Measurements from ENCODE around the gene GOLPH3.

Gene GOLPH3

DNA sequence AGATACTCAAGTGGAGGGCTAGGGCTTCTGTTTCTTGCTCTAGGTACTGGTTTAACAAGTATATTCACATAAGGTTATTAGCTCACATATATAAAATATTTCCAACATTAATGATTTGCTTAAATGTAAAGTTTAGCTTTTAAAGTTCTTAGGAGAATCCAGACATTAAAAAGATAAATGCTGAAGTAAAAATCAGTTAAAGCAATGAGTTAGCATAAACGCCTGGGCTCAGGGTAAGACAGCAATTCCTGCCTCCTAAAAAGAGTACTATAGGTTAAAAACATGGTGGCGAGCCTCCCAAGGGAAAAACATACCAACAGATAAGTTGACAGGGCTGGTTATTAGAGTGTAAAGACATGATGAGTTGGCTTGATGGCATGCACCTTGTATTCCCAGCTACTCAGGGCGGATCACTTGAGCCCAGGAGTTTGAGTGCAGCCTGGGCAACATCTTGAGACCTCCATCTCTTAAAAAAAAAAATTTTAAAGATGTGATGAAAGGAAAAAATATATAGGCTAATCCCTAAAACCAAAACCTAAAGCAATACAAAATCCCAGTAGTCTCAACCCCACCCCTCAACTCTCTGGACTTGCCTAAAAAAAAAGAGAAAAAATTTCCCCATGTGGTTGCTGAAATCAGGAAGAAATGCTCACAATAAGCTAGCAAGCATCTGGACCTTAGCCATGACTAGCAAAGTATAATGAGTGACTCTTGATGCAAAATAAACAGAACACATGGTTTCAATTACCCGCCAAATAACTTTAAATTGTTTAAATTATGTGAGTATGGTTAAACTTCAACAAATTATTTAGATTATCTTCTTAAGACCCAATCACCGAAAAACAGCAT lies 3.6 kb downstream of the GOLPH3 start:
- DNase-seq (ENCODE audit: low read depth) = no peak

DNA sequence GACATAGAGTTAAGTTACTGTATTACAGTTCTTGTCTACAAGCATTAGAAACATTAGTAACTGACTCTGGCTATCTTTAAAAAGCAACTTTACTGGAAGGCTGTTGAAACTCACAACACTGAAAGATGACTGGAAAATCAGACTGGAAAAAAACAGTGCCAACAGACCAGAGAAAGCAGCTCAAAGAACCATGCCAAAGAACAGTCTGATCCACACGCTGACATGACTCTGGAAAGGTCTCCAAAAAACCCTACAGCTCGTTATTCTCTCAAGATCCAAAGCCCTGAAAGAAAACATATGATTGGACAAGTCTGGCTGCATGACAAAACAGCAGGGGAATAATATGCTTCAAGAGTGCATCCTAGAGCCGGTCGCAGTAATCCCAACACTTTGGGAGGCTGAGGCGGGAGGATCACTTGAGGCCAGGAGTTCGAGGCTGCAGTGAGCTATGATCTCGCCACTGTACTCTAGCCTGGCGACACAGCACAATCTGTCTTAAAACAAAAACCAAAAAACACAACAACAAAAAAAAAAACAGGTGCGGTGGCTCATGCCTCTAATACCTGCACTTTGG lies 5.6 kb downstream of the GOLPH3 start:
- no peak for DNase-seq (ENCODE audit: low read depth)

DNA sequence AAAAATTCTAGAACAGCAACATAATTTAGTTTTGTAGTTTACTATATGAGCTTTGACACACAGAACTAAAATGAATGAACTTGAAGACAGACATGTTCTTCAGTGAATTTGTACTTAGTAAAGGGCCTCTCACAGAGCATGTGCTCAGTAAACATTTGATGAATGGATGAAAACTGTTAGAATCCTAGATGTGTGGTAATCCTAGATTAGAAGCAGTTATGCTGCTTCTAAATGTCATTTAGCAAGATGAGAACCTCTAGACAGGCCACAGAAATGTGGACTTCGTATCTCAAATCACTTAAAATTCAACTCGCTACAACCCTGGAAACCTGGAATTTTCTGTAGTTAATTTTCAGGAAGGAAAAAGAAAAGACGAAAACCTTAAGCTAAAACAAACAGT lies 8.5 kb downstream of the GOLPH3 start:
- DNase-seq (ENCODE audit: low read depth) = no peak

DNA sequence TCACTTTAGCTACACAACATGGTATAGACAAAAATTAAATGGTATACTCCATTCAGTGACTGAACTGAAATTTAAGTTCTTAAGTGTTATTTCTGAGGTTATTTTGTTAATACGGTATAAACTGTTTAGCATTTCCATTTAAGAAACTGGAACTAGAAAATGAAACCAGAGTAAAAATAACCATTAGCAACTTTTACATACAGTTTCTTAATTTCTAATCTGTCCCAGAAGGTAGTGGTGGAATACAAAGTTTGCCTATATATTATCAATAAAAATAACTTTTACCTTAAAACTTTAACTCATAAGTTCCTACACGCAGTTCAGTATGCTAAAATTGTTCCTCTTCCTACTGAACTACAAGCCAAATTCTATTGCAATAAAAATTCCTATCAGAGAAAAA lies 10.3 kb downstream of the GOLPH3 start:
- DNase-seq (ENCODE audit: low read depth) = no peak

DNA sequence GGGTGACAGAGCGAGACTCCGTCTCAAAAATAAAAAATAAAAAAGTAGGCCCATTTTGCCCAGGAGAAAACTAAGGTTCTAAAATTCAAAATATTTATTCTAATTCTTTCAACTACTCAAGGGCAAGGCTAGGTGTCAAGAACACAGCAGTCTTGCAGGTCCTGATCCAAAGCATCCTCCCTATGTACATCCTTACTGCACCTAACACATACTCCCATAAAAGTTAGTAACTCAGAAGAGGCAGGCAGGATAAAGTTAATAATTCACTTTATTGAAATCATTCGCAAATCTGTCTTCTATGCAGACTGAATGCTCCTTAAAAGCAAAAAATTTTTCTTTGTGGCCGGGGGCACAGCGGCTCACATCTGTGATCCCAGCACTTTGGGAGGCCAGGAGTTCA lies 11.1 kb downstream of the GOLPH3 start:
- DNase-seq (ENCODE audit: low read depth) = no peak

DNA sequence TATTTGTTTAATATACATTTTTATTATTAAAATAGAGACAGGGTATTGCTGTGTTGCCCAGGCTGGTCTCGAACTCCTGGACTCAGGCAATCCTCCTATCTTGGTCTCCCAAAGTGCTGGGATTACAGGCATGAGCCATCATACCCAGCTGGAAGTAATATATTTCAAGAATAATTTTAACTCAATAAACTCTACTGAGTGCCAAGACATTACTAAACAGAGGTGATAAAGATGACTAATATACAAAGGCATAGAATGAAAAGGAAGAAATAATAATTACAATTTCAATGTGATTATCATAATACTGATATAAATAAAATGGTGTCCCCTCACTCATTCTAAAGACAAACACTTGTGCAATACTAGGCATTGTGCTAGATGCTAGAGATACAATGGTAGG lies 13.9 kb downstream of the GOLPH3 start:
- no peak for DNase-seq (ENCODE audit: low read depth)

DNA sequence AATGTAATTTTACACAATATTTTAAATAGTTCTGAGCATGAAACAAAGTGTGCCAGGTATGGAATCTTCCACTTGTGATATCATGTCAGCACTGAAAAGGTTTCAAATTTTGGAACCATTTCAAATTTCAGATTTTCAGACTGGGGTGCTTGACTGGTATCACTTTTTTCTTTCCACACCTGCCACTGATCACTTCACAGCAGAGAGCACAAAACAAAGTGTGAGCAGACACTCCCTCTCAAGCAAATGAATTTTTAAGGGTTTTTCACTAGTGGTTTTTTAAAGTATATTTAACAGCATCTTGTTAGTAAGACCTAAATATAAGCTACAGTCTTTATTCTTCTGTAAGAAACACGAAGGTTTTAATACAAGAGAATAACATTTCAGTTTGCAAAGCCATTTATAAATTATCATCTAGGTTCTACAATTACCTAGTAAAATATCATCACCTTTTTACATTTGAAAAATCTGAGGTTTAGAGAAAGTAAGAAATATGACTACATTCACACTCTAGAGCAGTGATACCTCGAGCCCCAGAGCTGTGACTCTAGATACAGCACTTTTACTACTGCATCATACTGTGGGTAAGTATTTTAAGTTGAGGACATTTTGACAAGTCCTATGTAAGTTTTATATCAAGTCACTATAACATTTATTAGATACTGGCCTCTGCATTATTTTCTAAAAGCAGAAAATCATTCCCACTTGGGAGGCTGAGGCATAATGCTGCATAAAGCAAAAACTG lies 14.6 kb downstream of the GOLPH3 start:
- no peak for DNase-seq (ENCODE audit: low read depth)

DNA sequence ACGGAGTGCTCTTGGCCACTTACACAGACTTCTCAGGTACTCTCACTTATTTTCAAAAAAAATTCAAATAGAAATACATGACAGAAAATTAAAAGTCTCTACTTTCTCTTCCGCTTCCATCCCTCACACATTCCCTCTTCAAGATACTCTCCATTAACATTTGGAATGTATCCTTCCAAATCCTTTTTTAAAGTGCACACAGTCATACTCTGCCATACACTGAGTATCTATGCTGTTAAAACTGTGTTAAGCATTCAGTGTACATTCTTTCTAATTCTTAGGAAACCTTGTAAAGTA lies 15.5 kb downstream of the GOLPH3 start:
- DNase-seq (ENCODE audit: low read depth) = no peak

DNA sequence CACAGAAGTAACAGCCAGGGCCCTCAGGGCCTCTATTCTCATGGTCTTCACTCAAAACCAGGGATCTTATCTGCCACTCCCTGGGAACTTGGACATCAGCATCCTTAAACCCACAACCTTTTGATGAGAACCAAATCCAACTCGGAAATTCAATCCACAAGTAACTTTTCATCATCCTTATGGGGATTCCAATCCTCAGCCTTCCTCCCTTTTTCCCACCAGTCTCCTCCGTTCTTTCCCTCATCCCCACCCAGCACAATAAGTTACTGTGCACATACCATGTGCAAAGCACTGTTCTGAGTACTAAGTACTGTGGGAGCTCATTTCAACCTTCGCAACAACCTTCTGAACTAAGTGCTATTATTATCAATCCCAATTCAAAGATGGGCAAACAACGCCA lies 17.0 kb downstream of the GOLPH3 start:
- no peak for DNase-seq (ENCODE audit: low read depth)

DNA sequence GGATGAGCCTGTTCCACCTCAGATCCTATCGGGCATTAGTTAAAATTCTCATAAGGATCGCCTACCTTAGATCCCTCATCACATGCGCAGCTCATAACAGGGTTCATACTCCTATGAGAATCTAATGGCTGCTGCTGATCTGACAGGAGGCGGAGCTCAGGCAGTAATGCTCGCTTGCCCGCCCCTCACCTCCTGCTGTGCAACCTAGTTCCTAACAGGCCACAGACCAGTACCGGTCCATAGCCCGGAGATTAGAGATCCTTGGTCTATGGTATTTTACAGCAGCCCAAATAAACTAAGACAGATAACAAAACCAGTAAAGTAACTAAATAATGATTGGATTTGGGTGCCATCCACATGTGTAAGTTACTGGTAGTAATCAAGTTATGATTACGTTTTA lies 17.5 kb downstream of the GOLPH3 start:
- no peak for DNase-seq (ENCODE audit: low read depth)

DNA sequence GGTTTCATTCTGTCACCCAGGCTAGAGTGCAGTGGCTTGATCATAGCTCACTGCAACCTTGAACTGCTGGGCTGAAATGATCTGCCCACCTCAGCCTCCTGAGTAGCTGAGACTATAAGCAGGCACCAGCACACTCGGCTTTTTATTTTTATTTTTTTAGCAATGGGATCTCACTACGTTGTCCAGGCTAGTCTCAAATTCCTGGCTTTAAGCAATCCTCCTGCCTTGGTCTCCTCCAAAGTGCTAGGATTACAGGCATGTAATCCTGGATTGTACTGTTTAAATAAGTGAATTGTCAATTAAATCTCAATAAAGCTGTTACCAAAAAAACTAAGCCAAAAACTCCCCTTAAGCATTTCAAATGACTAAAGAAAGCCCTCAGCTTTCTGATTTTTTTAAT lies 18.9 kb downstream of the GOLPH3 start:
- DNase-seq (ENCODE audit: low read depth) = no peak

DNA sequence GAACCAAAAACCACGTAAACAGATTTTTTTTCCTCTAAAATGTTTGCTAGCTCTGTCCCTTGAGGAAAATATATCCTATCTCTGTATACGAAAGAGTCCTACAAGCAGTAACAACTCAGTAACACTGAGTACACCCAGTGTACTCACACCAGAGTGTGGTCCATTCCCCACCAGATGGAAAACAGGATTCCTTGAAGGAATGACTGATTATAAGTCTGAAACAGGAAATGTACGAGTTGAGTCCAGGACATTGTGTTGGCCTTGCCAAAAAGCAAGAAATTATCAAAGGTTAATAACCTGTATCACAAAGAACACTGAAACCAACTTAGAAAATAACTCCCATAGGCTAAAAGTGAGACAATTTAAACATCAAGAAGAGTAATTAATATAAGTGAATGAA lies 20.4 kb downstream of the GOLPH3 start:
- no peak for DNase-seq (ENCODE audit: low read depth)

DNA sequence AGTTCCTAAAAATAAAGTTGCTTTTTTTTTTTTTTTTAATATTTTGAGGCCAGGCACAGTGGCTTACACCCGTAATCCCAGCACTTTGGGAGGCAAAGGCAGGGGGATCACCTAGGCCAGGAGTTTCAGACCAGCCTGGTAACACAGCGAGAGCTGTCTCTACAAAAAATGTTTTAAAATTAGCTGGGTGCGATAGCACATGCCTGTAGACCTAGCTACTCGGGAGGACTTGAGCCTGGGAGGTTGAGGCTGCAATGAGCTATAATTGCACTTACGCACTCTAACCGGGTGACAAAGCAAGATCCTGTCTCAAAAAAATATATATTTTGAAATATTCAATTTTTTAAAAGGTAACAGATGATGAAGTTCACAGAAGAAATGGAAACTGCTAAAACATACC lies 22.9 kb downstream of the GOLPH3 start:
- no peak for DNase-seq (ENCODE audit: low read depth)

DNA sequence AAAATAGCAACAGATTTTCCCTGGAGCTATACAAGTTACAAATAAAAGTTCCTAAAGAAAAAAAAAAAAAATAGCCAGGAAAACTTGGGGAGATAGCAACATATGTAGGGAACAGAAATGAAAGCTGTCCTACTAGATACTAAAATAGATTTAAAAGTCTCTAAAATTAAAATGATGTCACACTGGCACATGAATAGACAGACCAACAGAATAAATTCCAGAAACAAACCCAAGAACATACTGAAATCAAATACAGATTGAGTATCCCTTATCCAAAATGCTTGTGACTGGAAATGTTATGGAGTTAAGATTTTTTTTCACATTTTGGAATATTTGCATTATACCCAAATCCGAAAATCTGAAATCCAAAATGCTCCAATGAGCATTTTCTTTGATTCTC lies 23.8 kb downstream of the GOLPH3 start:
- DNase-seq (ENCODE audit: low read depth) = no peak

DNA sequence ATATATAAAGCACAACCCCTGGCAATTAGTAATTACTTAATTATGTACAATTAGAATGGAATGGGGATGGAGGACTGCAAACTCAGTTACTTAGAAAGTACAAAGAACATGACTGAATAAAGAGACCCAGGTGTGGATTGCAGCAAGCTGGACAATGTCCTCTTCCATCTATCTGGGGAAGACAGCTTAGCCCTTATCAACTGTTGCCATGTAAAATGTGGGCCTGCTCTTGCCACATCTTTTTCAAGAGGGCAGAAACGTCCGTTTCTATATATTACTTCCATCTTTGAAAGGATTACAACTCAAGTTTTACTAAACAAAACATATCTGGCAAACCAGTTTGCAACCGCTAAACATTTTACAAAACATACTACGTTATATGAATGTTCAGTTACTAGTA lies 26.2 kb downstream of the GOLPH3 start:
- DNase-seq (ENCODE audit: low read depth) = no peak

DNA sequence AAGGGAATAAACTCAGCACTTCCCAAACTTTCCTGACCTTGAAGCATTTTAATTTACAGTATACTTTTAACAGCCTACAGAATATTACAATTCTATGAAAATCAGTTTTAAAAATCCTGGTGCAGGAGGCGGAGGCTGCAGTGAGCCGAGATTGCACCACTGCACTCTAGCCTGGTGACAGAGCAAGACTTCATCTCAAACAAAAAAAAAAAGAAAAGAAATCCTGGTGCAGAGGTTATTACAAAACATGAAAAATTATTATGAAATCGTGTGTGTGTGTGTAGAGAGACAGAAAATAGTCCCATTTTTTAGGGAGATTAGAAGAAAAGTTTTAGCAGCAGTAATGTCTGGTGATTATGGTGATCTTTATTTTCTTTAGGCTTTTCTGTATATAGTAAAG lies 26.9 kb downstream of the GOLPH3 start:
- DNase-seq (ENCODE audit: low read depth) = no peak

DNA sequence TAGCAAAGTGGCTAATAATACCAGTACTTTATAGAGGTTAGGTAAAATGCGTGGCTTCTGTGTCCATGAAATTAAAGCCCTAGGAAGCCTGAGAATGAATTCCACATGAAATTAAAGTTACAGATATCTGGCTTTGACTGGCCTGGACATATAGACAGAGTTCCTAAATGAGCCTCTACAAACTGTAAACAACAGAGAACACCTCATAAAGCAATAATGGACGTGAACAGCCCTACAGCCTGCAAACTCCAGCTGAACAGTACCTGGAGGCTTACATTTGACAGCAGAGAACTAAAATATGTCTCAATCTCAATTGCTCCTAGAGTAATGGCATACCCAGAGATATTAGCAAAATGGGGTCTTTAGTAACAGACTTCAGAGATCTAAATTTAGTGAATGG lies 28.7 kb downstream of the GOLPH3 start:
- DNase-seq (ENCODE audit: low read depth) = no peak

DNA sequence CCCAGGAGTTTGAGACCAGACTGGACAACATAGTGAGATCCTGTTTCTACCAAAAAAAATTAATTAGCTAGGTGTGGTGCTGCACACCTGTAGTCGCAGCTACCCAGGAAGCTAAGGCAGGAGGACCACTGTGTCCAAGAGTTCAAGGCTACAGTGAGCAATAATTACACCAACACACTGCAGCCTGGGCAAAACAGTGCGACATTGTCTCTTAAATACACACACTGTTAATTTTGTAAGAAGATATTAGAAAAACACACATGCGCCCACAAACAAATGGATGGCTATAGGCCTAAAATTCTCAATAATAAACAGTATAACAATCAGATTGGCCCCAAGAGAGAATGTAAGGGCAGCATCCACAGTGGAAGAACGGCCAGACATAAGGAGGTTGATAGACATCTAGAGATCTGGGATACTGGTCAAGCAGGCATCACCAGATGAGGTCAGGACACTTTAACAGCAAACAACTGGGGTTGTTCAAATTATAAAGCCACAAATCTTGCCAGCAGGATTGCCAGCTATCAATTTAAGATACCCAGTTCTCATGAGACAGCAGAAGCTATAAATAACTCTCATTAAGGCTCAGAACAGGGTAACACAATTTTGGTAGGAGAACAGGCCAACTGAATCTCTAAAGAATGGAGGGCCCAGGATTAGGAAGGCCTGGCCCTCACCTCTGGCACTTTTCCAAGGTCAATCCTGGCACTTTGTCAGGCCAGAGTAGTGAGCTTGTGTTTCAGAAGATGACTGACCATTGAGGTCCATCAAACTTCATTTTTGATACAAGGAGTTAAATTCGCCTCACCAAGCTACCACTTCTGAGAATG lies 29.5 kb downstream of the GOLPH3 start:
- DNase-seq (ENCODE audit: low read depth) = no peak

DNA sequence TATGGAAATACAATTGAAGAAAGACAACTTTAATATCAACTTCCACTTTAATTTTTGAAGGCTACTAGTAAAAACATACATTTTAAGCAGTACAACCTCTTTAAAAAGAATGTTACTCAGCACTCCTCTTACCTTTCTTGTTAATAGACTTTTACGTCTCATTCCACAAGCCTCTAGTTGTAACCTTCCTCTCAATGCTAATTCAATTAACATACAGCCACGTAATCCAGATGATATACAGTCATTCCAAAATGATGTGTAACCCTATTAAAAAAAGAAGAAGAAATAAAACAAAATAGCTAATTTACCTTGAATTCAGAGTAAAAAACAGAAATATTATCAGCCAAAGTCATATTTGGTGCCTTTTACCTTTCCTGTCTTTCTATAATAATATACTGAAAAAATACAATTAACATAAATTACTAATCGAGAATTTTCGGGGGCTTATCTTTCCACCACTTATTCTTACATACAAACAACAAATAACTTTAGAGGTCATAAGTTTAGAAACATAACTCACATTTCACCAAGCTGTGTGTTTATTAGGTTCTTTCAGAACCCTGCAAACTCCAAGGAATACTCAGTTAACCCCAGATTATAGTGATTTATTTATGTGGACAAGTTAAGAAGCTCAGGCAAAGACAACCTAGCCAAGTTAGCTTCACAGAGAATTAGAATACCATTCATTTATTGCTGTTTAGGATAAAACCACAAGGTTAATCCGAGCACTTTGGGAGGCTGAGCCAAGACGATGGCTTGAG lies 30.3 kb downstream of the GOLPH3 start:
- DNase-seq (ENCODE audit: low read depth) = no peak

DNA sequence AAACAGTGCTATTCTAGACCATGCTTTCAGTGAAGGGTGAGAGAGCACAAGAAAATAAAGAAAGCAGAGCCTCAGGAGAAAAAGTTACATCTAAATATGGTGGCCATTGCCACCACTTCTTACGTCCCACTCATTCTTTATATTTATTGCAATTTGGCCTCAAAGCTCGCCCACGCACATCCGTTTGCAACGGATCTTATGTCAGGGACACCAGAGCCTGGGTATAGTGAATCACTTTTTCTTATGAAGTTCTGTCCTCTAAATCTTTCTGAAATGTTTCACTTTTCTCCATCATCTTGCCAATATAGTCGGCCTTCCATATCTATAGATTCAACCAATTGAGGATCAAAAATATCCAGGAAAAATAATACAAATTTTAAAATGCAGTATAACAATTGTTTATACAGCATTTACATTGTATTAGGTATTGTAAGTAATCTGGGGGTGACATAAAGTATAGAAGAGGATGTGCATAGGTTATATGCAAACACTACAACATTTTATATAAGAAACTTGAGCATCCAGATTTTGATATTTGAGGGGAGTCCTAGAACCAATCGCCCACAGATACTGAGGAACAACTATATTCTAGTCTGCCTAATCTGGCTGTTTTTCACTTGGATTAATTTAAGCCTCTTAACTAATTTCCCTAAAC lies 35.2 kb downstream of the GOLPH3 start:
- DNase-seq (ENCODE audit: low read depth) = no peak

DNA sequence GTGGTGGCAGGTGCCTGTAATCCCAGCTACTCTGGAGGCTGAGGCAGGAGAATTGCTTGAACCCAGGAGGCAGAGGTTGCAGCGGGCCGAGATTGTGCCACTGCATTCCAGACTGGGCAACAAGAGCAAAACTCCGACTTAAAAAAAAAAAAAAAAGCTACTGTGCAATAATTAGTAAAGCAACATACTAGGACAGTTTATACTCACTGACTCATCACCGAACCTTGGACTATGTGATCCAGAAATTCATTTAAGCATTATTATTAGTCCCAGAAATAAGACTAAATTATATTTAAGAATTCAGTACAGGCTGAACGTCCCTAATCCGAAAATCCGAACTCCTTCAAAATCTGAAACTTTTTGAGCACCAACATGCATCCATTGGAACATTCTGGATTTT lies 37.8 kb downstream of the GOLPH3 start:
- no peak for DNase-seq (ENCODE audit: low read depth)
